OCI-LY7 (cell line): ENCODE results near the gene FOXO6. TPM values are rescaled to one million over a fixed set of nuclear protein-coding genes. Genes with fewer than 3 reads are reported as not detected.

Source experiments
- BruUV-seq: library from RNA; stranded (reverse); fragments of 400-500 nt; replicated peaks from 2 replicates; lab custom pipeline; 2021; lab: Mats Ljungman, UMichigan
- CTCF ChIA-PET: fragments of 300-600 bp; sonication (Branson Sonifier 250); formaldehyde crosslinking; loops from one replicate; lab custom pipeline; 2022; ENCODE audit warnings: antibody characterized with exemption; ENCODE audit not compliant: unreplicated experiment; lab: Charles Lee
- POLR2A ChIA-PET: fragments of 300-600 bp; sonication (Branson Sonifier 250); formaldehyde crosslinking; loops from one replicate; lab custom pipeline; 2022; ENCODE audit warnings: antibody characterized with exemption; lab: Charles Lee
- DNase-seq: peaks from one replicate; pipeline ENCODE4 v3.0.0-alpha.2; 2015; ENCODE audit warnings: low spot score
- H2AFZ ChIP-seq: fragments of 200-600 bp; sonication (generic), shearing (Covaris generic); 2 replicates; pipeline ENCODE4 v1.6.1; 2014; ENCODE audit warnings: mild to moderate bottlenecking, antibody characterized with exemption, low read length, moderate library complexity
- H3K27ac ChIP-seq: fragments of 200-600 bp; sonication (generic); 2 replicates; pipeline ENCODE4 v1.5.1; 2014; ENCODE audit warnings: mixed run types, low read depth, mild to moderate bottlenecking, moderate library complexity, low read length, inconsistent platforms; ENCODE audit not compliant: poor library complexity, severe bottlenecking
- H3K36me3 ChIP-seq: fragments of 200-600 bp; sonication (generic); 2 replicates; pipeline ENCODE4 v1.6.1; 2014; ENCODE audit warnings: mild to moderate bottlenecking, antibody characterized with exemption, low read length, moderate library complexity, mixed read lengths; ENCODE audit not compliant: insufficient read depth
- H3K4me1 ChIP-seq: fragments of 200-600 bp; sonication (generic); 2 replicates; pipeline ENCODE4 v1.5.1; 2014; ENCODE audit warnings: mild to moderate bottlenecking, low read length; ENCODE audit not compliant: insufficient read depth, poor library complexity, severe bottlenecking
- H3K4me2 ChIP-seq: fragments of 200-600 bp; sonication (generic); 2 replicates; pipeline ENCODE4 v1.6.1; 2014; ENCODE audit warnings: mild to moderate bottlenecking, low read length
- H3K4me3 ChIP-seq: fragments of 200-600 bp; sonication (generic); 2 replicates; pipeline ENCODE4 v1.5.1; 2014; ENCODE audit warnings: mild to moderate bottlenecking, low read depth, low read length; ENCODE audit not compliant: poor library complexity, severe bottlenecking
- H3K79me2 ChIP-seq: fragments of 200-600 bp; sonication (generic); 2 replicates; pipeline ENCODE4 v1.6.1; 2016; ENCODE audit warnings: low read depth, mild to moderate bottlenecking, low read length, moderate library complexity, mixed read lengths; ENCODE audit not compliant: insufficient read depth
- H3K9me2 ChIP-seq: fragments of 200-600 bp; sonication (generic); 2 replicates; pipeline ENCODE4 v1.6.1; 2016; ENCODE audit warnings: mild to moderate bottlenecking, low read length, mixed read lengths; ENCODE audit not compliant: insufficient read depth
- H3K9me3 ChIP-seq: fragments of 200-600 bp; sonication (generic); 2 replicates; pipeline ENCODE4 v1.6.1; 2014; ENCODE audit warnings: mild to moderate bottlenecking, mixed run types, low read length, mixed read lengths
- H4K20me1 ChIP-seq: fragments of 200-600 bp; sonication (generic); 2 replicates; pipeline ENCODE4 v1.6.1; 2014; ENCODE audit warnings: mild to moderate bottlenecking, antibody characterized with exemption, low read length, moderate library complexity, mixed read lengths; ENCODE audit not compliant: insufficient read depth
- CTCF ChIP-seq: fragments of 200-600 bp; sonication (generic); conservative IDR thresholded peaks from 2 replicates; pipeline ENCODE4 v1.5.1; 2014; ENCODE audit warnings: mild to moderate bottlenecking, antibody characterized with exemption, low read length, moderate library complexity, mixed read lengths
- EZH2phosphoT487 ChIP-seq: fragments of 200-600 bp; sonication (generic); IDR thresholded peaks from 2 replicates; pipeline ENCODE4 v1.6.1; 2018; ENCODE audit warnings: low read depth, borderline replicate concordance, mild to moderate bottlenecking, mixed run types, antibody characterized with exemption, low read length, moderate library complexity, mixed read lengths
- intact Hi-C: fragments of 100-400 bp; cut with micrococcal nuclease; formaldehyde crosslinking; loops from one replicate; pipeline ENCODE4 v1.10.0; 2022; ENCODE audit not compliant: unreplicated experiment
- total RNA-seq, 2 experiments: library from RNA; depleted of rRNA in 1 of 2; stranded (reverse); fragments of >200 nt in 1 of 2; shearing (Covaris generic) in 1 of 2; gene quantifications; 2 replicates each; pipeline ENCODE4 v1.2.3, GENCODE V29; 2014 to 2022

The FOXO6 gene
- total RNA-seq, 2 experiments from 2014 or later: not detected

- Histone ChIP-seq H3K9me2 (no peaks in the 10 kb centered on the region), H2AFZ (no peak overlapping the region), H3K9me3 (no peaks in the 10 kb centered on the region), H3K27ac (no peak overlapping the region), H3K4me1 (no peaks in the 10 kb centered on the region), H3K4me2 (no peak overlapping the region), H3K4me3 (no peak overlapping the region), H4K20me1 (no peaks in the 10 kb centered on the region), H3K36me3 (no peaks in the 10 kb centered on the region), H3K79me2 (no peaks in the 10 kb centered on the region)
- peak; percentile 38 for DNase-seq
- CTCF ChIA-PET: no interaction called here
- no TSS peak for BruUV-seq
- TF ChIP-seq EZH2phosphoT487: no peak
- peak; percentile 81 for TF ChIP-seq CTCF
- intact Hi-C loops: no loop called here
- POLR2A ChIA-PET: no interaction called here
Observed at GRCh38 chr1:41313661-41314131, 47.5 kb upstream of the FOXO6 start.

- Histone ChIP-seq H3K79me2 (no peaks in the 10 kb centered on the region), H3K4me3 (no peak overlapping the region), H2AFZ (no peak overlapping the region), H3K36me3 (no peaks in the 10 kb centered on the region), H3K9me2 (no peaks in the 10 kb centered on the region), H3K4me1 (no peaks in the 10 kb centered on the region), H4K20me1 (no peaks in the 10 kb centered on the region), H3K4me2 (no peak overlapping the region), H3K27ac (no peak overlapping the region), H3K9me3 (no peaks in the 10 kb centered on the region)
- ChIA-PET CTCF (no interaction called here), POLR2A (interaction anchor here (0.6 to 1.2 kb wide), 3 partner anchors 9 to 375 kb away, joined by 3 to 6 read pairs (median 3); no protein-coding TSS in a partner anchor)
- no TSS peak for BruUV-seq
- TF ChIP-seq CTCF (no peak), EZH2phosphoT487 (no peak)
- no peak for DNase-seq
- intact Hi-C loops: no loop called here
Observed at GRCh38 chr1:41314376-41315145, 46.7 kb upstream of the FOXO6 start.
